Measurements from ENCODE around the gene REELD1.

The REELD1 gene

DNA sequence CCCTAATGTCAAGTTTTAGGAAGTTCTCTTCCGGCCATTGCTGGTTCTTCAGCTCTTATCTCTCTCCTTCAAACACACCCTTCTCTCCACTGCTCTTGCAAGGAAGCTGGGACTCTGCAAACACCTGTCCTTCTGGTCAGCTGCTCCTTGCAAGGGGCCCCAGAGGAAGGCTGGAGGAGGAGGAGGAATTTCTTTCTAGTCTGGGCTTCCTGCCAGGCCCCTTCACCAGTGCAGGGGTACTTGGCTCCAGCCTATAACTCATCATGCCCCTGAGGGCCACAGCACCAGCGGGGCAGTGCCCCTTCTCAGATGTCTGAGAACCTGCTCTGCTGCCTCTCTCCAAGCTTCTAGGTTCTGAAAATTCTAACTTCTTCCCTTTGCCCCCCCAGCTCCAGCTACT, 46.7 kb downstream of the REELD1 start:
- Histone ChIP-seq H3K9me2 (replicated peaks; ENCODE audit: low read depth, low read length) (no peaks in the 10 kb centered on the region), H4K20me1 (ENCODE audit: insufficient read depth, low read length, poor library complexity, severe bottlenecking) (no peaks in the 10 kb centered on the region), H3K36me3 (ENCODE audit: insufficient read depth, low read length) (no peaks in the 10 kb centered on the region), H3K4me2 (ENCODE audit: low read depth, low read length, poor library complexity, severe bottlenecking) (no peak overlapping the region), H3K27me3 (ENCODE audit: insufficient read depth, low read length, poor library complexity, severe bottlenecking) (no peaks in the 10 kb centered on the region), H3K79me2 (ENCODE audit: insufficient read depth, low read length) (no peaks in the 10 kb centered on the region), H3K4me1 (ENCODE audit: insufficient read depth, low read length, poor library complexity, severe bottlenecking) (no peaks in the 10 kb centered on the region), H3K9me3 (ENCODE audit: insufficient read depth, low read depth, low read length) (no peaks in the 10 kb centered on the region), H3K4me3 (ENCODE audit: low read length, poor library complexity, severe bottlenecking) (no peak overlapping the region), H3F3A (ENCODE audit: low read depth) (no peaks in the 10 kb centered on the region), H2AFZ (ENCODE audit: low read length) (no peak overlapping the region), H3K9ac (ENCODE audit: low read depth, low read length, poor library complexity, severe bottlenecking) (no peak overlapping the region)
- TF ChIP-seq EZH2phosphoT487 (IDR thresholded peaks at IDR 0.05; ENCODE audit: borderline replicate concordance) (no peak), CTCF (conservative IDR thresholded peaks at IDR 0.05; ENCODE audit: low read length) (no peak)

DNA sequence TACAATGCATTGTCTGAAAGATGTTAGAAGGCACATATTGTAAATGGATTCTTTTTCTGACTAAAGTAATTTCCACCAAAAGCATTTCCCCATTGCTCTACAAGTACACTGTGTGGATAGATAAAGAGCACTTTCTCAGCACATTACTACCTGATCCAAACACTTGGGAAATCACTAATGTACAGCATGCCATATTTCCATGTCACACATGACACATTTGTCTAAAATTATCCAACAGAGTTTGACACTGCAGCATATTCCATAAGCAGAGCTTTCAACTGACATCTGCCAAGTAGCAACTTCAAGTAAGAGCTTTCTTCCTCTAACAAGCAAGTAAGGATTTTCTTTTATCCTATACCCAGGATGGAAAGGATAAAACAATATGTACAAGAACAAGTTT, 49.5 kb downstream of the REELD1 start:
- no peaks in the 10 kb centered on the region for H3K9me3 ChIP-seq (ENCODE audit: insufficient read depth, low read depth, low read length)
- H3K4me1 ChIP-seq (ENCODE audit: insufficient read depth, low read length, poor library complexity, severe bottlenecking), result no peaks in the 10 kb centered on the region
- no peaks in the 10 kb centered on the region for H3K36me3 ChIP-seq (ENCODE audit: insufficient read depth, low read length)
- TF ChIP-seq EZH2phosphoT487 (IDR thresholded peaks at IDR 0.05; ENCODE audit: borderline replicate concordance), result no peak
- H3K79me2 ChIP-seq (ENCODE audit: insufficient read depth, low read length), result no peaks in the 10 kb centered on the region
- no peak overlapping the region for H2AFZ ChIP-seq (ENCODE audit: low read length)
- no peak overlapping the region for H3K4me3 ChIP-seq (ENCODE audit: low read length, poor library complexity, severe bottlenecking)
- no peaks in the 10 kb centered on the region for H3K9me2 ChIP-seq (replicated peaks; ENCODE audit: low read depth, low read length)
- no peak overlapping the region for H3K9ac ChIP-seq (ENCODE audit: low read depth, low read length, poor library complexity, severe bottlenecking)
- H3K4me2 ChIP-seq (ENCODE audit: low read depth, low read length, poor library complexity, severe bottlenecking), result no peak overlapping the region
- no peaks in the 10 kb centered on the region for H3F3A ChIP-seq (ENCODE audit: low read depth)
- H3K27me3 ChIP-seq (ENCODE audit: insufficient read depth, low read length, poor library complexity, severe bottlenecking), result no peaks in the 10 kb centered on the region
- H4K20me1 ChIP-seq (ENCODE audit: insufficient read depth, low read length, poor library complexity, severe bottlenecking), result no peaks in the 10 kb centered on the region

DNA sequence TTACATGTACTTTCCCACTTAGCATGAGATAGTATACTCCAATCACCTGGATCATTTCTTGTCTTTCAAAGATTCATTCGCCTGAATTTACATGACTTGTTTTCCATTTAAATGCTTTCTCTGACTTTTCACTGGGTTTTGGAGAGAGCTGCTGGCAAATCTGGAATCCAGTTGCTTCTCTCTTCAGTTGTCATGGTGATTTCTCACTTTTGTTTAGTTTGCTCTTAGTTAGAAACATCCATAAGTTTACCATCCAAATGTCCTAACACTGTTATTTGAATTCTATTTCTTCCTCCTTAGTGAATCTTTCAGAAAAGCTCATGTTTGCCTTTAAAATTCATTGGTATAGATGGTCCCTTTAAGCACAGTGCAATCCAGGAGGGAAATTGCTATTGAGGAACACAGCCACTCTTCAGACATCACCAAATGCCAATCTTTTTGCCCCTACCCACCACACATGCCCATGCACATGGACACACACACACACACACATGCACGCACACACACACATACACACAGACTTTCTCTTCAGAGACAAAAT, 51.7 kb downstream of the REELD1 start:
- no peak overlapping the region for H2AFZ ChIP-seq (ENCODE audit: low read length)
- H4K20me1 ChIP-seq (ENCODE audit: insufficient read depth, low read length, poor library complexity, severe bottlenecking), result no peaks in the 10 kb centered on the region
- no peak overlapping the region for H3K4me2 ChIP-seq (ENCODE audit: low read depth, low read length, poor library complexity, severe bottlenecking)
- H3K9ac ChIP-seq (ENCODE audit: low read depth, low read length, poor library complexity, severe bottlenecking), result no peak overlapping the region
- no peaks in the 10 kb centered on the region for H3K27me3 ChIP-seq (ENCODE audit: insufficient read depth, low read length, poor library complexity, severe bottlenecking)
- no peaks in the 10 kb centered on the region for H3K9me2 ChIP-seq (replicated peaks; ENCODE audit: low read depth, low read length)
- H3K9me3 ChIP-seq (ENCODE audit: insufficient read depth, low read depth, low read length), result no peaks in the 10 kb centered on the region
- H3K79me2 ChIP-seq (ENCODE audit: insufficient read depth, low read length), result no peaks in the 10 kb centered on the region
- H3K4me3 ChIP-seq (ENCODE audit: low read length, poor library complexity, severe bottlenecking), result no peak overlapping the region
- TF ChIP-seq CTCF (conservative IDR thresholded peaks at IDR 0.05; ENCODE audit: low read length) (no peak), EZH2phosphoT487 (IDR thresholded peaks at IDR 0.05; ENCODE audit: borderline replicate concordance) (no peak)
- no peaks in the 10 kb centered on the region for H3K36me3 ChIP-seq (ENCODE audit: insufficient read depth, low read length)
- H3F3A ChIP-seq (ENCODE audit: low read depth), result no peaks in the 10 kb centered on the region
- no peaks in the 10 kb centered on the region for H3K4me1 ChIP-seq (ENCODE audit: insufficient read depth, low read length, poor library complexity, severe bottlenecking)

DNA sequence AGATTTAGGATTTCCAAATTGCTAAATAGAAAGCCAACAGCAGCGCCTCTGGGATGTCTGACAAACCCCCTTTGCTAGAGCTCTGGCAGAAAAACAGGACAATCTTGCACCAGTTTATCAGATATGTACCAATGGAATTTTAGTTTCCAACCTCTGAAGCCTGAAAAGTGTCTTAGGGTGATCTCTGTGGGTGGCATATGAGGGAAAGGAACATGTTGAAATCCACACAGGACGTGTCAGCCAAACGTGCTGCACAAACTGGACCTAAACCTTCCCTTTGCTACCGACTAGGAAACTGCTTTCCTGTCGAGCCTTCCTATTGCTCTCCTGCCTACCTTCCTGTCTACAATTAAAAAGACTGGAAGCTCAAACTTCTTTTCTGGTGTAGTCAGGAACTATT, 53.5 kb downstream of the REELD1 start:
- H3K4me1 ChIP-seq (ENCODE audit: insufficient read depth, low read length, poor library complexity, severe bottlenecking), result no peaks in the 10 kb centered on the region
- no peak overlapping the region for H3K9ac ChIP-seq (ENCODE audit: low read depth, low read length, poor library complexity, severe bottlenecking)
- no peaks in the 10 kb centered on the region for H3K9me3 ChIP-seq (ENCODE audit: insufficient read depth, low read depth, low read length)
- H3K4me3 ChIP-seq (ENCODE audit: low read length, poor library complexity, severe bottlenecking), result no peak overlapping the region
- TF ChIP-seq CTCF (conservative IDR thresholded peaks at IDR 0.05; ENCODE audit: low read length) (no peak), EZH2phosphoT487 (IDR thresholded peaks at IDR 0.05; ENCODE audit: borderline replicate concordance) (no peak)
- no peaks in the 10 kb centered on the region for H3K27me3 ChIP-seq (ENCODE audit: insufficient read depth, low read length, poor library complexity, severe bottlenecking)
- no peaks in the 10 kb centered on the region for H3F3A ChIP-seq (ENCODE audit: low read depth)
- no peaks in the 10 kb centered on the region for H3K9me2 ChIP-seq (replicated peaks; ENCODE audit: low read depth, low read length)
- H2AFZ ChIP-seq (ENCODE audit: low read length), result no peak overlapping the region
- H4K20me1 ChIP-seq (ENCODE audit: insufficient read depth, low read length, poor library complexity, severe bottlenecking), result no peaks in the 10 kb centered on the region
- no peak overlapping the region for H3K4me2 ChIP-seq (ENCODE audit: low read depth, low read length, poor library complexity, severe bottlenecking)
- no peaks in the 10 kb centered on the region for H3K36me3 ChIP-seq (ENCODE audit: insufficient read depth, low read length)
- no peaks in the 10 kb centered on the region for H3K79me2 ChIP-seq (ENCODE audit: insufficient read depth, low read length)

Data from Loucy (cell line).